Measurements from ENCODE around the gene PCDH9. TPM values are rescaled to one million over a fixed set of nuclear protein-coding genes. Genes with fewer than 3 reads are reported as not detected.

Gene PCDH9
- total RNA-seq, 1 donor from 2014 or later = 10.4 TPM

- Mint-ChIP-seq H3K27ac (ENCODE audit: unreplicated experiment) (no peak overlapping the region), H3K9me3 (ENCODE audit: unreplicated experiment) (no peaks in the 10 kb centered on the region), H3K4me1 (ENCODE audit: low read depth, unreplicated experiment) (peaks cover 14% of the 10 kb centered on the region), H3K27me3 (ENCODE audit: low read depth, unreplicated experiment) (no peaks in the 10 kb centered on the region), H3K4me3 (ENCODE audit: unreplicated experiment) (no peak overlapping the region), H3K36me3 (ENCODE audit: low read depth, unreplicated experiment) (no peaks in the 10 kb centered on the region)
- Histone ChIP-seq H3K27ac (ENCODE audit: low read depth, low read length) (no peak overlapping the region), H3K4me3 (ENCODE audit: insufficient read depth, low read depth, low read length) (no peak overlapping the region), H3K9me3 (ENCODE audit: insufficient read depth, low read depth, low read length) (no peaks in the 10 kb centered on the region), H4K20me1 (ENCODE audit: insufficient read depth, low read length) (no peaks in the 10 kb centered on the region), H3K79me2 (ENCODE audit: insufficient read depth, low read length) (no peaks in the 10 kb centered on the region), H3K27me3 (ENCODE audit: insufficient read depth, low read length) (no peaks in the 10 kb centered on the region), H2AFZ (ENCODE audit: low read depth, low read length) (no peak overlapping the region), H3K4me2 (ENCODE audit: low read length) (no peak overlapping the region), H3K4me1 (ENCODE audit: insufficient read depth, low read length) (no peaks in the 10 kb centered on the region), H3K36me3 (ENCODE audit: insufficient read depth, low read length) (no peaks in the 10 kb centered on the region), H3K9ac (ENCODE audit: low read length) (no peak overlapping the region)
- no peak for FAIRE-seq
- DNase-seq (ENCODE audit: low read depth) = no peak
- TF ChIP-seq CTCF (IDR thresholded peaks at IDR 0.05; ENCODE audit: insufficient read depth, low read depth, low read length) (no peak), EZH2 (IDR thresholded peaks at IDR 0.05; ENCODE audit: insufficient read depth, low read length) (no peak)
Measured at GRCh38 chr13:67094078-67094477, 136.1 kb downstream of the PCDH9 start.

DNA sequence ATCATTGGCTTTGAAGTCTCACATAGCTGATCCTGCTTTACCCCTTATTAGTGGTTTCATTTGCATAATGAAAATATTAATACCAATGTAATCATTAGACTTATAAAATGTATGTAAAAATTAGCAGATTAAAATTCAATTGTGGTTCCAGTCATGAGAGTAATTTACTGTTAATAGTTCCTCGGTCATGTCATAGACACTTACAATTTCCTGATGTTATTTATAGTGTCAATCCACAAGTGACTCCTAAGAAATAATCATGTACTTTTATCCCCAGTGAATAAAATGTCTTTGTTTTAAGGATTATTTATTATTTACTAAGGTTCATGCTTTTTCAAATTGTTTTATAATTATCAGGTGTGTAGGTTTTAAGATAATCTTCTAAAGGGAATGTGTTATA is 138.5 kb downstream of the PCDH9 start:
- no peak overlapping the region for H3K27ac Mint-ChIP-seq (ENCODE audit: unreplicated experiment)
- TF ChIP-seq EZH2 (IDR thresholded peaks at IDR 0.05; ENCODE audit: insufficient read depth, low read length) = no peak
- no peak for TF ChIP-seq CTCF (IDR thresholded peaks at IDR 0.05; ENCODE audit: insufficient read depth, low read depth, low read length)

DNA sequence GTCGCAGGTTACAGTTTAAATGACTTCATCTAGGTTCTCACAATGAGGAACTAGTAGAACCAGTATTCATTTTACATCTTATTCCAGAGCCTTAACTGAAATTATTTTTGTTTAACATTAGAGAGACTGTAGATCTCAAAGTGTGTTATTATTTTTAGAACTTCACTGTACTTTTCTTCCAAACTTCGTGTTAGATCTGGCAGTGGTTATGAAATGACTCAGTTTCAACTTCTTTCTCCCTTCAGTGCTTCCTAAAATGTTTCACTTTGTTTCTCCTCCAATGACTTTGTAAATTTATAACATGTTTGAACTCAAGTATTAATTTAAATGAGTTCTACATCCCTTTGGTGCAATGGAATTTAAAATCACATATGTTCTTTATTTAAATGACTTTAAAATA is 139.3 kb downstream of the PCDH9 start:
- DNase-seq (ENCODE audit: low read depth) (peak; percentile 28), FAIRE-seq (no peak)
- Histone ChIP-seq H3K4me1 (ENCODE audit: insufficient read depth, low read length) (no peaks in the 10 kb centered on the region), H4K20me1 (ENCODE audit: insufficient read depth, low read length) (no peaks in the 10 kb centered on the region), H3K4me2 (ENCODE audit: low read length) (no peak overlapping the region), H3K27me3 (ENCODE audit: insufficient read depth, low read length) (no peaks in the 10 kb centered on the region), H3K79me2 (ENCODE audit: insufficient read depth, low read length) (no peaks in the 10 kb centered on the region), H2AFZ (ENCODE audit: low read depth, low read length) (no peak overlapping the region), H3K9ac (ENCODE audit: low read length) (no peak overlapping the region), H3K36me3 (ENCODE audit: insufficient read depth, low read length) (no peaks in the 10 kb centered on the region), H3K27ac (ENCODE audit: low read depth, low read length) (no peak overlapping the region), H3K9me3 (ENCODE audit: insufficient read depth, low read depth, low read length) (no peaks in the 10 kb centered on the region), H3K4me3 (ENCODE audit: insufficient read depth, low read depth, low read length) (no peak overlapping the region)
- Mint-ChIP-seq H3K9me3 (ENCODE audit: unreplicated experiment) (no peaks in the 10 kb centered on the region), H3K27me3 (ENCODE audit: low read depth, unreplicated experiment) (no peaks in the 10 kb centered on the region), H3K4me3 (ENCODE audit: unreplicated experiment) (no peak overlapping the region), H3K27ac (ENCODE audit: unreplicated experiment) (no peak overlapping the region), H3K4me1 (ENCODE audit: low read depth, unreplicated experiment) (peaks cover 12% of the 10 kb centered on the region), H3K36me3 (ENCODE audit: low read depth, unreplicated experiment) (no peaks in the 10 kb centered on the region)
- TF ChIP-seq CTCF (IDR thresholded peaks at IDR 0.05; ENCODE audit: insufficient read depth, low read depth, low read length) (no peak), EZH2 (IDR thresholded peaks at IDR 0.05; ENCODE audit: insufficient read depth, low read length) (no peak)

More for the DNA sequence above, 138.5 kb downstream of the PCDH9 start:
- DNase-seq (ENCODE audit: low read depth) (no peak), FAIRE-seq (no peak)
- Histone ChIP-seq H3K79me2 (ENCODE audit: insufficient read depth, low read length) (no peaks in the 10 kb centered on the region), H3K4me3 (ENCODE audit: insufficient read depth, low read depth, low read length) (no peak overlapping the region), H3K27me3 (ENCODE audit: insufficient read depth, low read length) (no peaks in the 10 kb centered on the region), H3K27ac (ENCODE audit: low read depth, low read length) (no peak overlapping the region), H3K36me3 (ENCODE audit: insufficient read depth, low read length) (no peaks in the 10 kb centered on the region), H3K4me2 (ENCODE audit: low read length) (no peak overlapping the region), H4K20me1 (ENCODE audit: insufficient read depth, low read length) (no peaks in the 10 kb centered on the region), H3K9ac (ENCODE audit: low read length) (no peak overlapping the region), H3K4me1 (ENCODE audit: insufficient read depth, low read length) (no peaks in the 10 kb centered on the region), H2AFZ (ENCODE audit: low read depth, low read length) (no peak overlapping the region), H3K9me3 (ENCODE audit: insufficient read depth, low read depth, low read length) (no peaks in the 10 kb centered on the region)
- H3K27me3 Mint-ChIP-seq (ENCODE audit: low read depth, unreplicated experiment) = no peaks in the 10 kb centered on the region
- H3K9me3 Mint-ChIP-seq (ENCODE audit: unreplicated experiment) = no peaks in the 10 kb centered on the region
- H3K4me1 Mint-ChIP-seq (ENCODE audit: low read depth, unreplicated experiment) = peaks cover 13% of the 10 kb centered on the region
- H3K36me3 Mint-ChIP-seq (ENCODE audit: low read depth, unreplicated experiment) = no peaks in the 10 kb centered on the region
- no peak overlapping the region for H3K4me3 Mint-ChIP-seq (ENCODE audit: unreplicated experiment)

Data from astrocyte (in vitro differentiated cells and primary cell).